Measurements from ENCODE around the gene GLIS2.

- TF ChIP-seq POLR2A (IDR thresholded peaks at IDR 0.05; ENCODE audit: extremely low read depth, insufficient read length) = no peak
- TF ChIP-seq CTCF (IDR thresholded peaks at IDR 0.05; ENCODE audit: low read depth, low read length) = no peak
- TF ChIP-seq MYC (IDR thresholded peaks at IDR 0.05; ENCODE audit: low read depth, low read length) = no peak
- TF ChIP-seq MAX (IDR thresholded peaks at IDR 0.05; ENCODE audit: low read depth, low read length) = no peak
These were observed 42.4 kb downstream of the GLIS2 start for GRCh38 chr16:4358236-4358635.
